H9 (cell line): ENCODE data around the gene HIP1. TPM values are rescaled to one million over a fixed set of nuclear protein-coding genes. Genes with fewer than 3 reads are reported as not detected.
"Not testable (repeated sequence)": the region's sequence is repeated elsewhere in the genome, so short reads cannot be mapped to it uniquely, and the experiment has no call there.

ENCODE experiments used
- DNase-seq: peaks from one replicate; pipeline ENCODE4 v3.0.0-alpha.2; 2017
- H2AFZ ChIP-seq: one replicate; pipeline ENCODE4 v1.6.1; 2013; ENCODE audit warnings: mild to moderate bottlenecking, low read length, control low read depth, moderate library complexity
- H2AK5ac ChIP-seq: 2 replicates; pipeline ENCODE4 v1.6.1; 2013; ENCODE audit warnings: low read length, control low read depth, mixed read lengths; ENCODE audit not compliant: insufficient read length
- H2BK120ac ChIP-seq: one replicate; pipeline ENCODE4 v1.6.1; 2013; ENCODE audit warnings: low read depth, mild to moderate bottlenecking, low read length, control low read depth, inconsistent platforms; ENCODE audit not compliant: poor library complexity, severe bottlenecking
- H2BK12ac ChIP-seq: 2 replicates; pipeline ENCODE4 v1.6.1; 2013; ENCODE audit warnings: low read length, control low read depth, mixed read lengths, low read depth; ENCODE audit not compliant: insufficient read length
- H2BK15ac ChIP-seq: 2 replicates; pipeline ENCODE4 v1.6.1; 2013; ENCODE audit warnings: low read depth, low read length, control low read depth
- H2BK20ac ChIP-seq: one replicate; pipeline ENCODE4 v1.6.1; 2013; ENCODE audit warnings: low read depth, mild to moderate bottlenecking, low read length, control low read depth, inconsistent platforms; ENCODE audit not compliant: poor library complexity, severe bottlenecking
- H2BK5ac ChIP-seq: 2 replicates; pipeline ENCODE4 v1.6.1; 2013; ENCODE audit warnings: low read length, control low read depth, mixed read lengths; ENCODE audit not compliant: insufficient read length
- H3K14ac ChIP-seq: 2 replicates; pipeline ENCODE4 v1.6.1; 2013; ENCODE audit warnings: low read length, control low read depth; ENCODE audit not compliant: insufficient read depth
- H3K18ac ChIP-seq: 2 replicates; pipeline ENCODE4 v1.6.1; 2013; ENCODE audit warnings: low read depth, mild to moderate bottlenecking, mixed read lengths, low read length, control low read depth; ENCODE audit not compliant: insufficient read length
- H3K23ac ChIP-seq: 2 replicates; pipeline ENCODE4 v1.6.1; 2013; ENCODE audit warnings: low read length, control low read depth, mixed read lengths, low read depth; ENCODE audit not compliant: insufficient read length
- H3K23me2 ChIP-seq: 2 replicates; pipeline ENCODE4 v1.6.1; 2013; ENCODE audit warnings: low read depth, mild to moderate bottlenecking, mixed read lengths, low read length, control low read depth; ENCODE audit not compliant: insufficient read length, poor library complexity, severe bottlenecking
- H3K27ac ChIP-seq: 2 replicates; pipeline ENCODE4 v1.5.1; 2013; ENCODE audit warnings: low read length, control low read depth, mixed read lengths, low read depth; ENCODE audit not compliant: insufficient read length
- H3K27me3 ChIP-seq: 2 replicates; pipeline ENCODE4 v1.6.1; 2013; ENCODE audit warnings: low read length, control low read depth, inconsistent platforms; ENCODE audit not compliant: insufficient read depth
- H3K4ac ChIP-seq: 2 replicates; pipeline ENCODE4 v1.6.1; 2013; ENCODE audit warnings: low read depth, mild to moderate bottlenecking, control low read depth, inconsistent platforms, low read length, moderate library complexity
- H3K4me1 ChIP-seq: 2 replicates; pipeline ENCODE4 v1.6.1; 2013; ENCODE audit warnings: low read length, control low read depth, inconsistent platforms; ENCODE audit not compliant: insufficient read depth
- H3K4me2 ChIP-seq: 2 replicates; pipeline ENCODE4 v1.6.1; 2013; ENCODE audit warnings: low read length, control low read depth, mixed read lengths; ENCODE audit not compliant: insufficient read length, insufficient read depth
- H3K56ac ChIP-seq: 2 replicates; pipeline ENCODE4 v1.6.1; 2013; ENCODE audit warnings: low read depth, mild to moderate bottlenecking, mixed read lengths, low read length, control low read depth; ENCODE audit not compliant: insufficient read length
- H3K79me1 ChIP-seq: 2 replicates; pipeline ENCODE4 v1.6.1; 2013; ENCODE audit warnings: low read depth, mild to moderate bottlenecking, moderate library complexity, low read length, control low read depth, inconsistent platforms; ENCODE audit not compliant: insufficient read depth, poor library complexity, severe bottlenecking
- H3K79me2 ChIP-seq: 2 replicates; pipeline ENCODE4 v1.6.1; 2013; ENCODE audit warnings: low read length, control low read depth, inconsistent platforms; ENCODE audit not compliant: insufficient read depth
- H3K9ac ChIP-seq: 2 replicates; pipeline ENCODE4 v1.6.1; 2013; ENCODE audit warnings: low read length, control low read depth, mixed read lengths; ENCODE audit not compliant: insufficient read length; ENCODE audit errors: extremely low read depth
- H3K9me3 ChIP-seq: one replicate; pipeline ENCODE4 v1.6.1; 2013; ENCODE audit warnings: low read depth, low read length, inconsistent platforms; ENCODE audit not compliant: control insufficient read depth
- H3T11ph ChIP-seq: one replicate; pipeline ENCODE4 v1.6.1; 2013; ENCODE audit warnings: mild to moderate bottlenecking, low read length, control low read depth, inconsistent platforms
- H4K20me1 ChIP-seq: one replicate; pipeline ENCODE4 v1.6.1; 2013; ENCODE audit not compliant: control insufficient read depth, insufficient read length, insufficient read depth
- H4K5ac ChIP-seq: 2 replicates; pipeline ENCODE4 v1.6.1; 2013; ENCODE audit warnings: low read depth, mild to moderate bottlenecking, mixed read lengths, low read length, control low read depth; ENCODE audit not compliant: insufficient read length
- H4K8ac ChIP-seq: replicated peaks from 2 replicates; pipeline ENCODE4 v1.6.1; 2013; ENCODE audit warnings: low read length, control low read depth, mixed read lengths, low read depth; ENCODE audit not compliant: insufficient read length
- H4K91ac ChIP-seq: 2 replicates; pipeline ENCODE4 v1.6.1; 2013; ENCODE audit warnings: low read depth, mild to moderate bottlenecking, moderate library complexity, mixed read lengths, low read length, control low read depth; ENCODE audit not compliant: insufficient read length
- H3K27ac Mint-ChIP-seq, 3 experiments: 2 replicates in 2 of 3; 3 replicates in 1 of 3; pipeline ENCODE4 v1.8.0; 2020 to 2021; ENCODE audit warnings: mixed read lengths in 3 of 3, mild to moderate bottlenecking in 1 of 3, moderate library complexity in 1 of 3
- H3K27me3 Mint-ChIP-seq: 2 replicates; pipeline ENCODE4 v1.8.0; 2021; ENCODE audit warnings: low read depth, mild to moderate bottlenecking, moderate library complexity, mixed read lengths
- H3K36me3 Mint-ChIP-seq, 3 experiments: 2 replicates in 2 of 3; 3 replicates in 1 of 3; pipeline ENCODE4 v1.8.0; 2020 to 2021; ENCODE audit warnings: low read depth in 3 of 3, mixed read lengths in 3 of 3; ENCODE audit not compliant: insufficient read depth in 1 of 3
- H3K4me1 Mint-ChIP-seq, 2 experiments: 2 replicates each; pipeline ENCODE4 v1.8.0; 2020; ENCODE audit warnings: mixed read lengths in 2 of 2
- H3K4me3 Mint-ChIP-seq, 2 experiments: 2 replicates in 1 of 2; 3 replicates in 1 of 2; pipeline ENCODE4 v1.8.0; 2020 to 2021; ENCODE audit warnings: mild to moderate bottlenecking in 2 of 2, mixed read lengths in 2 of 2, moderate library complexity in 1 of 2
- H3K9me3 Mint-ChIP-seq, 2 experiments: 2 replicates in 1 of 2; 3 replicates in 1 of 2; pipeline ENCODE4 v1.8.0; 2020; ENCODE audit warnings: mild to moderate bottlenecking in 2 of 2, mixed read lengths in 2 of 2, moderate library complexity in 1 of 2
- CTCF ChIP-seq: fragments of 200-600 bp; sonication (generic); conservative IDR thresholded peaks from 3 replicates; pipeline ENCODE4 v1.8.0; 2021; ENCODE audit warnings: antibody characterized with exemption, mild to moderate bottlenecking
- WGBS: extraction: QIAGEN DNeasy Blood & Tissue Kit; methylation state at CpG from one replicate; pipeline ENCODE4 v1.1.7; 2013; ENCODE audit warnings: missing lambda C conversion rate, low lambda C conversion rate, mixed read lengths; ENCODE audit not compliant: insufficient read length; ENCODE audit errors: extremely low coverage; 5-methylcytosine and 5-hydroxymethylcytosine counted together
- total RNA-seq: library from RNA; stranded (reverse); gene quantifications from 2 replicates; pipeline ENCODE4 v1.2.1, GENCODE V29; 2021

The HIP1 gene
- total RNA-seq, 1 experiment from 2014 or later: 87.5 TPM

- DNase-seq: peak; percentile 83
- no peaks in the 10 kb centered on the region for H3K9me3 ChIP-seq
- H3K23ac ChIP-seq: no peak overlapping the region
- H2BK15ac ChIP-seq: no peak overlapping the region
- H4K20me1 ChIP-seq: no peaks in the 10 kb centered on the region
- H3K18ac ChIP-seq: no peak overlapping the region
- Mint-ChIP-seq H3K27ac (peak overlapping the region; percentile 39 to 96 (median 68); a peak in 4 of 7 replicates), H3K4me3 (peak overlapping the region in 1 of 2 experiments; percentile 50; a peak in 1 of 5 replicates), H3K4me1 (peaks cover 10 to 14% of the 10 kb centered on the region in 2 experiments; a peak in 3 of 4 replicates), H3K27me3 (no peaks in the 10 kb centered on the region), H3K36me3 (peaks cover 4 to 16% (median 15%) of the 10 kb centered on the region in 3 experiments; a peak in 5 of 7 replicates), H3K9me3 (no peaks in the 10 kb centered on the region)
- no peak overlapping the region for H2BK5ac ChIP-seq
- no peak overlapping the region for H2BK20ac ChIP-seq
- H4K5ac ChIP-seq: no peak overlapping the region
- H3K4ac ChIP-seq: no peak overlapping the region
- H2AK5ac ChIP-seq: no peak overlapping the region
- H3K27me3 ChIP-seq: no peaks in the 10 kb centered on the region
- no peak overlapping the region for H3K27ac ChIP-seq
- no peak overlapping the region for H3K56ac ChIP-seq
- no peak overlapping the region for H3T11ph ChIP-seq
- no peak overlapping the region for H2BK120ac ChIP-seq
- no peak overlapping the region for H4K91ac ChIP-seq
- H3K4me2 ChIP-seq: no peak overlapping the region
- peaks cover 2% of the 10 kb centered on the region for H3K23me2 ChIP-seq
- H3K4me1 ChIP-seq: no peaks in the 10 kb centered on the region
- no peak overlapping the region for H2BK12ac ChIP-seq
- no peaks in the 10 kb centered on the region for H3K79me1 ChIP-seq
- WGBS: no CpG with 5 or more reads among the region's 16 CpGs
- H2AFZ ChIP-seq: no peak overlapping the region
- TF ChIP-seq CTCF: no peak
- no peak overlapping the region for H3K14ac ChIP-seq
- H3K79me2 ChIP-seq: no peaks in the 10 kb centered on the region
- no peak overlapping the region for H4K8ac ChIP-seq
- no peak overlapping the region for H3K9ac ChIP-seq
Measured at GRCh38 chr7:75611557-75612178, 127.1 kb downstream of the HIP1 start.

- not testable (repeated sequence) for H3K9me3 Mint-ChIP-seq, H3K79me2 ChIP-seq, H3K4ac ChIP-seq, H3K27ac ChIP-seq, H2AFZ ChIP-seq, H3K4me3 Mint-ChIP-seq, H3K4me2 ChIP-seq, H3K27me3 ChIP-seq, H3K27me3 Mint-ChIP-seq, H4K20me1 ChIP-seq, H3K9ac ChIP-seq, H4K91ac ChIP-seq, H2BK15ac ChIP-seq, H2BK120ac ChIP-seq, H3K56ac ChIP-seq, H3K9me3 ChIP-seq, H2BK5ac ChIP-seq, H3T11ph ChIP-seq, H3K79me1 ChIP-seq, H2BK12ac ChIP-seq, H4K8ac ChIP-seq, H4K5ac ChIP-seq, H3K23ac ChIP-seq, H2AK5ac ChIP-seq, H3K14ac ChIP-seq, H3K4me1 ChIP-seq, H3K23me2 ChIP-seq, H2BK20ac ChIP-seq, H3K18ac ChIP-seq, DNase-seq
- peaks cover 17 to 22% of the 10 kb centered on the region in 2 experiments for H3K4me1 Mint-ChIP-seq
- peaks cover 3 to 21% (median 20%) of the 10 kb centered on the region in 3 experiments; a peak in 5 of 7 replicates for H3K36me3 Mint-ChIP-seq
- H3K27ac Mint-ChIP-seq: peak overlapping the region in 1 of 3 experiments; percentile 74; a peak in 1 of 7 replicates
- 100% methylated on average over 3 of the region's 11 CpGs for WGBS
Measured at GRCh38 chr7:75609416-75609815, 129.3 kb downstream of the HIP1 start.
